ENCODE data around the gene JDP2. TPM values are rescaled to one million over a fixed set of nuclear protein-coding genes. Genes with fewer than 3 reads are reported as not detected.

The JDP2 gene
- total RNA-seq, 1 experiment from 2014 or later: 5.9 TPM

- Histone ChIP-seq H3K9me3 (ENCODE audit: low read depth, low read length, poor library complexity, severe bottlenecking) (no peaks in the 10 kb centered on the region), H3K4me3 (ENCODE audit: low read depth, low read length, poor library complexity, severe bottlenecking) (no peak overlapping the region), H3K36me3 (ENCODE audit: insufficient read depth, low read length, poor library complexity, severe bottlenecking) (no peaks in the 10 kb centered on the region), H3K4me1 (ENCODE audit: insufficient read depth, low read length, poor library complexity, severe bottlenecking) (peaks cover 5% of the 10 kb centered on the region), H3K27ac (ENCODE audit: low read depth, low read length, poor library complexity, severe bottlenecking) (no peak overlapping the region), H3K27me3 (replicated peaks; ENCODE audit: insufficient read depth, low read depth, low read length, poor library complexity) (no peaks in the 10 kb centered on the region)
- no peak for DNase-seq (ENCODE audit: low spot score)
- ChIA-PET POLR2A (ENCODE audit: low non-redundant PET) (interaction anchor here (0.6 kb wide), 1 partner anchor 1513 kb away, joined by 3 read pairs; no protein-coding TSS in a partner anchor), CTCF (interaction anchor here (0.5 kb wide), 1 partner anchor 9 kb away, joined by 3 read pairs; no protein-coding TSS in a partner anchor)
- intact Hi-C loops (cut with micrococcal nuclease; ENCODE audit: unreplicated experiment): no loop called here
- TF ChIP-seq, protein P1, sequence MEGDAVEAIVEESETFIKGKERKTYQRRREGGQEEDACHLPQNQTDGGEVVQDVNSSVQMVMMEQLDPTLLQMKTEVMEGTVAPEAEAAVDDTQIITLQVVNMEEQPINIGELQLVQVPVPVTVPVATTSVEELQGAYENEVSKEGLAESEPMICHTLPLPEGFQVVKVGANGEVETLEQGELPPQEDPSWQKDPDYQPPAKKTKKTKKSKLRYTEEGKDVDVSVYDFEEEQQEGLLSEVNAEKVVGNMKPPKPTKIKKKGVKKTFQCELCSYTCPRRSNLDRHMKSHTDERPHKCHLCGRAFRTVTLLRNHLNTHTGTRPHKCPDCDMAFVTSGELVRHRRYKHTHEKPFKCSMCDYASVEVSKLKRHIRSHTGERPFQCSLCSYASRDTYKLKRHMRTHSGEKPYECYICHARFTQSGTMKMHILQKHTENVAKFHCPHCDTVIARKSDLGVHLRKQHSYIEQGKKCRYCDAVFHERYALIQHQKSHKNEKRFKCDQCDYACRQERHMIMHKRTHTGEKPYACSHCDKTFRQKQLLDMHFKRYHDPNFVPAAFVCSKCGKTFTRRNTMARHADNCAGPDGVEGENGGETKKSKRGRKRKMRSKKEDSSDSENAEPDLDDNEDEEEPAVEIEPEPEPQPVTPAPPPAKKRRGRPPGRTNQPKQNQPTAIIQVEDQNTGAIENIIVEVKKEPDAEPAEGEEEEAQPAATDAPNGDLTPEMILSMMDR (conservative IDR thresholded peaks at IDR 0.05; ENCODE audit: low read depth, low read length): no peak
- TF ChIP-seq EZH2 (IDR thresholded peaks at IDR 0.05; ENCODE audit: borderline replicate concordance, low read depth, low read length, poor library complexity, severe bottlenecking): no peak
- BruUV-seq (replicated peaks): no TSS peak
These were observed 68.1 kb downstream of the JDP2 start for GRCh38 chr14:75495882-75496281.

DNA sequence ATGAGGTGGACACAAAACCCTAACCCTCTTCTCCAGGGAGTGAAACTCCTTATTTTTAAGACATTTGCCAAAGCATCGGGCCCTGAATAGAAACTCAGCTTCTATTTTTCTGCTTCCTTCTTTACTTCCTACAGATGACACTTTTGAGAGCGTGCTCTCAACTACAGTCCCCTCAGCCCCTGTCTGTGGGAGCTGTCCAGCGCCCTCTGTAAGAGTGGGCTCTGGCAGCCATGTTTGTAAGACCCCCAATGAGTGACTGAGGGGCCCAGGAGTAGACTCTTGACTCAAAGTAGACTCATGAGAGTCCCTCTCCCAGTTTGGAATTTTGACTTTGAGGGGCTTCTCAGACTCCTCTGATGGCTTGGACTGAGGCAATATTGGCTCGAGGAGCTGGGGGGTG is 68.9 kb downstream of the JDP2 start:
- POLR2A ChIA-PET (ENCODE audit: low non-redundant PET): interaction anchor here (0.6 kb wide), 1 partner anchor 1514 kb away, joined by 3 read pairs; no protein-coding TSS in a partner anchor
- Histone ChIP-seq H3K4me1 (ENCODE audit: insufficient read depth, low read length, poor library complexity, severe bottlenecking) (peaks cover 5% of the 10 kb centered on the region), H3K9me3 (ENCODE audit: low read depth, low read length, poor library complexity, severe bottlenecking) (no peaks in the 10 kb centered on the region), H3K27me3 (replicated peaks; ENCODE audit: insufficient read depth, low read depth, low read length, poor library complexity) (no peaks in the 10 kb centered on the region), H3K36me3 (ENCODE audit: insufficient read depth, low read length, poor library complexity, severe bottlenecking) (no peaks in the 10 kb centered on the region), H3K27ac (ENCODE audit: low read depth, low read length, poor library complexity, severe bottlenecking) (no peak overlapping the region), H3K4me3 (ENCODE audit: low read depth, low read length, poor library complexity, severe bottlenecking) (no peak overlapping the region)
- BruUV-seq (replicated peaks): no TSS peak
- CTCF ChIA-PET: no interaction called here
- TF ChIP-seq, protein P1 (conservative IDR thresholded peaks at IDR 0.05; ENCODE audit: low read depth, low read length): no peak
- TF ChIP-seq EZH2 (IDR thresholded peaks at IDR 0.05; ENCODE audit: borderline replicate concordance, low read depth, low read length, poor library complexity, severe bottlenecking): no peak
- no peak for DNase-seq (ENCODE audit: low spot score)
- intact Hi-C loops (cut with micrococcal nuclease; ENCODE audit: unreplicated experiment): no loop called here

DNA sequence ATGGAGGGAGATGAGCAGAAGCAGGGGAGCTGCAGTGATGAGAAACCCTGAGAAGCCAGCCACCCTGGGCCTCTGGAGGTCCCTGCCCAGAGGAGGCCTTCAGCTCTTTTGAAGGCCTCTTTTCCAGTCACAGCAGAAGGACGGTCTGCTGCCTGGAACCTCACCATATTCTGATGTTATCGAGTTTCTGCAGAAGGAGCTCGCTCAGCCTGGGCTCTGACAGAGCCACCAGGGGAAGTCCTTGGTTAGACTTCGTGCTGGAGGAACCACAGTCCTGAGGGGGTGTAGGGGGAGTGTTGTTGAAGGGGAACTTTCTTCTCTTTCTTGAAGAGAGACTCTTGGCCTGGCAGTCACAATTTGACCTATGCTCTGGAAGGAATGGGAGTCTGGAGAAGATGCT is 69.4 kb downstream of the JDP2 start:
- intact Hi-C loops (cut with micrococcal nuclease; ENCODE audit: unreplicated experiment): no loop called here
- no TSS peak for BruUV-seq (replicated peaks)
- Histone ChIP-seq H3K27me3 (replicated peaks; ENCODE audit: insufficient read depth, low read depth, low read length, poor library complexity) (no peaks in the 10 kb centered on the region), H3K9me3 (ENCODE audit: low read depth, low read length, poor library complexity, severe bottlenecking) (no peaks in the 10 kb centered on the region), H3K4me3 (ENCODE audit: low read depth, low read length, poor library complexity, severe bottlenecking) (no peak overlapping the region), H3K36me3 (ENCODE audit: insufficient read depth, low read length, poor library complexity, severe bottlenecking) (no peaks in the 10 kb centered on the region), H3K4me1 (ENCODE audit: insufficient read depth, low read length, poor library complexity, severe bottlenecking) (peaks cover 5% of the 10 kb centered on the region), H3K27ac (ENCODE audit: low read depth, low read length, poor library complexity, severe bottlenecking) (no peak overlapping the region)
- no peak for TF ChIP-seq EZH2 (IDR thresholded peaks at IDR 0.05; ENCODE audit: borderline replicate concordance, low read depth, low read length, poor library complexity, severe bottlenecking)
- TF ChIP-seq, protein P1 (conservative IDR thresholded peaks at IDR 0.05; ENCODE audit: low read depth, low read length): no peak
- ChIA-PET POLR2A (ENCODE audit: low non-redundant PET) (no interaction called here), CTCF (no interaction called here)
- no peak for DNase-seq (ENCODE audit: low spot score)
